ENCODE data around the gene UBC.
A peak's percentile ranks its signal among the peaks of the same experiment; 100 is the strongest.
"Not testable (repeated sequence)": the region's sequence is repeated elsewhere in the genome, so short reads cannot be mapped to it uniquely, and the experiment has no call there.

UBC gene

DNA sequence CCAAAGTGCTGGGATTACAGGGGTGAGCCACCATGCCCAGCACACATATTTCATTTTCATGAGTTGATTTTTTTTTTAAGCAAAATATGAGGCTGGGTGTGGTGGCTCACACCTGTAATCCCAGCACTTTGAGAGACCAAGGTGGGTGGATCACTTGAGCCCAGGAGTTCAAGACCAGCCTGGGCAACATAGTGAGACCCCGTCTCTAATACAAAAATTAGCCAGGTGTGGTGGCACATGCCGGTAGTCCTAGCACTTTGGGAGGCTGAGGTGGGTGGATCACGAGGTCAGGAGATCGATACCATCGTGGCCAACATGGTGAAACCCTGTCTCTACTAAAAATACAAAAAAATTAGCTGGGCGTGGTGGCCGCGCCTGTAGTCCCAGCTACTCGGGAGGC, 17.1 kb upstream of the UBC start:
- not testable (repeated sequence) for DNase-seq (ENCODE audit: low read depth)

DNA sequence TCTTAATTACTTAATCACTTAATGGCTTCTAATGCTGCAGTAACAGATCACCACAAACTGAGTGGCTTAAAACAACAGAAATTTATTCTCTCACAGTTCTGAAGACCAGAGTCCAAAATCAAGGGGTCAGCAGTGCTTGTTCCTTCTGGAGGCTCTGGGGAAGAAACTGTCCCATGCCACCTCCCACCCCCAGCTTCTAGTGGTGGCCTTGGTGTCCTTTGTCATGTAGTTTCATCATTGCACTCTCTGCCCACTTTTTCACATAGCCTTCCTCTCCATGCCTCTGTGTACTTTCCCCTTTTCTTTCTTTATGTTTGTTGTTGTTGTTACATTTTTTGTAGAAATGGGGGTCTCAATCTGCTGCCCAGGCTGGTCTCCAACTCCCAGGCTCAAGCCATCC, 16.1 kb upstream of the UBC start:
- DNase-seq (ENCODE audit: low read depth), result no peak

DNA sequence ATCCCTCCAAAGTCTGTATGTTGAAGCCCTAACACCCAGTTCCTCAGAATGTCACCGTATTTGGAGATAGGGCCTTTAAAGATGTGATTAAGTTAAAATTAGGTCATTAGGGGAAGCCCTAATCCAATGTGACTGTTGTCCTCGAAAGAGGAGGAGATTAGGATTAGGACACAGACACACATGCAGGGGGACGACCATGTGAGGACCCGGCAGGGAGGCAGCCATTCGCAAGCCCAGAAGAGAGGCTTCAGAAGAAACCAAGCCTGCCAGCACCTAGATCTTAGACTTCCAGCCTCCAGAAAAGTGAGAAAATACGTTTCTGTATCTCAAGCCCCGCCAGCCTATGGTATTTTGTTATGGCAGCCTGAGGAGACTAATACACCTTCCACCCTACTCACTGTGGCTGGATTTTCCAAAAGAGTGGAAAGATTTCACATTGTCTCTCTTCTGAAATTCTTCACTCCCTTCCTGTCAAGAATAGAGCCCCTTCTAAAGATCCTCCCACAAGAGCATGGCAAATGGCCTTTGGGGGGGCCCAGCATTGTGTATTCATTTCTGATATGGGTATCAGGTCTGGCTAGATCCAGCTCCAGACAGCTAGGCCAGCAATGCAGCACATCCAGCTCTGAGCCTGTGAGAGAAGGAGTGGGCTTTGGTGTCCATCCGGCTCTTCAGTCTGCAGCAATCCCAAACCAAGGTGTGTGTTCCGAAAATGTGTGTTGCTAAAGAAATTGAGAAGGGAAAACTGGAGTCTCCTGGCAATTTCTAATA, 15.4 kb upstream of the UBC start:
- no peak for DNase-seq (ENCODE audit: low read depth)

DNA sequence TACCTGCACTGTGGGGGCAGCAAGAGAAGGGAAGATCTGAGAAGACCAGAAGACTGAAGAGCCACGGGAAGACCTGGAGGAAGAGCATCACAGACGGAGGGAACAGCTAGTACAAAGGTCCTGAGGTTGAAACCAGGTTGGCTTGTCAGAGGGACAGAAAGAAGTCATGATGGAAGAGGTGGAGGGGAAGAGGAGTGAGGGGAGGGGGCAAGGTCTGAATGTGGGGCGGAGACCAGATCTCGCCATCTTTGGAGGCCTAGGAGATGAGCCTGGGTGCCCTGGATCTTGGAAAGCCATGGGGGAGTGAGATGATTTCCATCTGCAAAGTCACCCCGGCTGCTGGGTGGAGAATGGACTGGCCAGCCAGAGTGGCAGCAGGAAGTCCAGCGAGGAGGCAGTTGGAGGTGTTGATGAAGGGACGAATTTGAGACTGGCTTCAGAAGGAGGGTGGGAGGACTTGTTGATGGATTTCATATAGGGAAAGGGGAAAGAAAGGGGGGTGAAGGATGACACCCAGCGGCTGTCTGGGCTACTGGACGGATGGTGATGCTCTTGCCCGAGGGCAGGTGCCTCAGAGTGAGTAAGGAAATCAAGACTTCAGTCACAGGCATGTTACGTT, 14.6 kb upstream of the UBC start:
- no peak for DNase-seq (ENCODE audit: low read depth)

DNA sequence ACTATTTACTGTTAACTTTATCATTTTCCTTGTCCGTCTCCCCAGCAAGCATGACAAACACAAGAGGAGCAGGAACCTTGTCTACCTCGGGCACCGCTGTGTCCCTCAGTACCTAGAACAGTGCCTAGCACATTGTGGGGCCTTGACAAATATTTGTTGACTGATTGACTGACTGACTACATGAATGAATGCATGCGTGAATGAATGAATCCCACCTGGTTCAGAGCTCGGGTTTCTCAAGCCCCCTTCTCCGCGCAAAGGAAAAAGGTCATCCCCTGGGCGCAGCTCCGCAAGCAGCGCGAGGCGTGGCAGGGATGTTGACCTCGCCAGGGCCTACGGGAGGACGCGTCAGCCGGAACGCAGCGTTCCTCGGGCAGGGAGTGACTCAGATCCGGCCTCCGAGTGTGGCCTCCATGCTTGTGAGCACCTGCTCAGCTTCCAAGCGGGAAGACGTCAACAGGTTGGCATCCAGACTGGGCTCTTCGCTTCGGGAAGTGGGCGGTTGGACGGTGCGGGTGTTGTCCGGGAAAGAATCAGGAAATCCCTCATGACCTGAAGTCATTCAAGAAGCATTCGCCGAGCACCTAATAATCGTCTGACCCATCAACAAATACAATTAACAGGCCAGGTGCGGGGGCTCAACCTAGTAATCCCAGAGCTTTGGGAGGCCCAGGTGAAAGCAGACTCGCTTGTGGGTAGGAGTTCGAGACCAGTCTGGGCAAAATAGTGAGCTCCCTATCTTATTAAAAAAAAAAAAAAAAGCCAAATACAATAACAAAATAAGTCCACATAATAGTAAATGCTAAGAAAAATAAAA, 13.9 kb upstream of the UBC start:
- no peak for DNase-seq (ENCODE audit: low read depth)

DNA sequence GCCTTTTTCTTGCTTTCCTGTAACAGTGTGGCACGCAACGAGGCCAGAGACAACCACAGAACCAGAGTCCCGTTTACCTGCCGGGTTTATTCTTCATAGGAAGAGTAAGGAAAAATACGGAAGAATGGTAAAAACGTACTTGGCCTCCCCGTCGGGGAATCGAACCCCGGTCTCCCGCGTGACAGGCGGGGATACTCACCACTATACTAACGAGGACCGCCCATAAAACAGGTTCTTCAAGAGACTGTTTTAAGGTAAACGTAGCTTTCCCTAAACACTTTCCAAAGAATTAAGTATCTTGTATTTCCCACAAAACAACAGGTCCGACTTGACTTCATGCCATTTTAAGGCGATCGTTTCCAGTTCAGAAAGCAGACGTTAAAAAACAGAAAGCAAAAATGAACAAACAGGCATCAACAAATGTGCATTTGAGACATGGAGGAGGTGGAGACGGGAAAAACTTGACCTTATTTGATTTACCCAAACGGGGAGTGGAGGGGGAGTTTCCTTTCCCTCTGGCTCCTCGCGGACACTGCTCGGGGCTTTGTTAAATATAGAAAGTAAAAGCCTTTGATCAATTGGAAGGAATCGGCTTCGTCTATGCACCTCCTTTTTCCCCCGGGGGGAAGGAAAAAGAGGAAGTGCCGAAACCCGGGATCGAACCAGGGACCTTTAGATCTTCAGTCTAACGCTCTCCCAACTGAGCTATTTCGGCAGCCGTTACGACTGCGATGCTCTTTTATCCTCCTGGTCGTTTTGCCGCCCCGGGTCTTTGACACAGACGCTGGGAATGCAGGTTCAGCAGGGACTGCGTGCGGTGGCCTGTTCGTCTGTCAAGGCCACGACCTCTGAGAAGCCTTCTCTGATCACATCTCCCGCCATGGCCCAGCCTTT, 13.0 kb upstream of the UBC start:
- DNase-seq (ENCODE audit: low read depth), result peak; percentile 82

DNA sequence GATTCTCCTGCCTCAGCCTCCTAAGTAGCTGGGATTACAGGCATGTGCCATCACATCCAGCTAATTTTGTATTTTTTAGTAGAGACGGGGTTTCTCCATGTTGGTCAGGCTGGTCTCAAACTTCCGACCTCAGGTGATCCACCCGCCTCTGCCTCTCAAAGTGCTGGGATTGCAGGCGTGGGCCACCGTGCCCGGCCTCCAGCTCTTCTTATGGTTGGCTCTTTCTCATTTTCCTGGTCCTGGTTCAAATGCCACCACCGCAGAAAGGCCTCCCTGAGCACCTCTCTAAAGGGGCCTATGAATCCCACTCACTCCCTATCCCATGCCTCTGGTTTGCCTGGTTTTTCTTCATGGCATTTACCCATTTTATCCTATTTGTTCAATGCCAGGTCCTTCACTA, 11.3 kb upstream of the UBC start:
- not testable (repeated sequence) for DNase-seq (ENCODE audit: low read depth)

DNA sequence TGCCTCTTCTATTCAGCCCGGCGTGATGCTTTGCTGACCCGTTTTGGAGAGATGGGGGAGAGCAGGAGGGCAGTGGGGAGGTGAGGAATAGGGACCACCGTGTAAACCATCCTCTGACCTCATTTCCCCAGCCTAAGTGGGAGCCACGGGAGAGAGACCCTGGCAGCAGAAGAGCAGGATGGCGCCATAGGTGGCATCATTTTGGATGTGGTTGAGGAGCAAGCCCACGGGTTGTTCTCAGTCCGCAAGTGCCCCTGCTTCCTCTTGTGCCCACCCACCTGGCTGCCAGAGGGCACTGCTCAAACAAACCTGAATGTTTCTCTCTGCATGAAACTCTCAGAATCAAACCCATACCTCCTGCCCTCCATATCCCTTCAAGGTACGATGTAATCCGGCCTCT, 10.7 kb upstream of the UBC start:
- DNase-seq (ENCODE audit: low read depth), result no peak

DNA sequence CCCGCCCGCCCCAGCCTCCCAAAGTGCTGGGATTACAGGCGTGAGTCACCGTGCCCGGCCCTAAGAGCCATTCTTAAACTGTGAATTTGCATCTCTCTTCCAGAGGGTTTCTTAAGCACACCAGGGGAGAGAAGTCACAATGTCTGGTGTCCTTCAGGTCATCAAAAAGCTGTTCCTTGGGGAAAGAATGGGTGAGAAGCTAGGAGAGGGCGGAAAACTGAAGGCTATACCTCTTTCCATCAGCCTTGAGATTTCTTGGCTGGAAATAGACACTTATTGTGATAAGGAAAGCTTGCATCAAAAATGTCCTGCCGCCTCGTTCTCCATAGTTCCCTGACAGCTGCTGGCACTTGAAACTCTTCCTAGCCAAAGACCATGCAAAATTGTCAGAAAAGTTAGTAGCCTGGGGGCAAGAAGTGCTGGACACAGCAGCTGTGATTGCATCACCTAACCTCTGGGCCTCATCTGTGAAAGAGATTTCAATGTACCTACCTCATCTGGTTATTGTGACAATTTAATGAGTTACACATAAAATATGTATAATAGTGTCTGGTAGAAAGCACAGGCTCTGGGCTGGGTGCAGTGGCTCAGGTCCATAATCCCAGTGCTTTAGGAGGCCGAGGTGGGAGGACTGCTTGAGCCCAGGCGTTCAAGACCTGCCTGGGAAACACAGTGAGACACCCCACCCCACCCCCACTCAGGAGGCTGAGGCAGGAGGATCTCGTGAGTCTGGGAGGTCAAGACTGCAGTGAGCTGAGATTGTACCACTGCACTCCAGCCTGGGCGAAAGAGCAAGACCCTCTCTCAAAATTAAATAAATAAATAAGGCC, 9.7 kb upstream of the UBC start:
- no peak for DNase-seq (ENCODE audit: low read depth)

DNA sequence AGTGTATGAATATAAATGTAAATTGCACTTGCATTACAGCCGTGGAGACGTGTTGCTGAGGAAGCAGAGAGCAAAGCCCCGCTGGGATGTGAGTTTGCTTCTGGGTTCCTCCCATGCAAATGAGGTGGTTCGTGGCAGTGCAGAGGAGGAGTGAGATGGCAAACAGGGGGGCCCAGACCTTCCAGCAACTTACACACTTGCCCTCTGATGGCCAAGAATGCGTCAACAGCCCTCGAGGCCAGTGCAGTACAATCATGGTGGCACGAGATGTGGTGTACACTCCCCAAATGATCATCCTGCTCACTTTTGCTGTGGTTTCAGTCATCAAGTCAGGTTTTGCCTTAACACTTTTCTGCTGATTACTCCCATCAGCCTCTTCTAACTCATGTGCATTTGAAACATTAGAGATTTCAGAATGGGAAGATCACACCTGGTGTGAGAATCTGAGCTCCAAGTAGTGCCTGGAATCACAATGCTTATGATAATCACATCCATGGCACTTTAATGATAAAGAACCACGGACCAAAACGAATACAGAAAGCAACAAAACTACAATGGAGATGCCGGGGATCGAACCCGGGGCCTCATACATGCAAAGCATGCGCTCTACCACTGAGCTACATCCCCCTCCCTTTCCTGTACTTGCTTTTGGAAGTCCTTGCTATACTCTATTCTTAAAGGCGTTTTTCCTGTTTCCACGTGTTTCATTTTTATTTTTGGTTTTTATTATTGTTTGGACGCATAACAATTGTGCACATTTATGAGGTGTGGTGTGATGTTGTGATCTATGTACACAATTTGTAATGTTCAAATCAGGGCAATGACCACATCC, 7.0 kb upstream of the UBC start:
- peak; percentile 74 for DNase-seq (ENCODE audit: low read depth)

DNA sequence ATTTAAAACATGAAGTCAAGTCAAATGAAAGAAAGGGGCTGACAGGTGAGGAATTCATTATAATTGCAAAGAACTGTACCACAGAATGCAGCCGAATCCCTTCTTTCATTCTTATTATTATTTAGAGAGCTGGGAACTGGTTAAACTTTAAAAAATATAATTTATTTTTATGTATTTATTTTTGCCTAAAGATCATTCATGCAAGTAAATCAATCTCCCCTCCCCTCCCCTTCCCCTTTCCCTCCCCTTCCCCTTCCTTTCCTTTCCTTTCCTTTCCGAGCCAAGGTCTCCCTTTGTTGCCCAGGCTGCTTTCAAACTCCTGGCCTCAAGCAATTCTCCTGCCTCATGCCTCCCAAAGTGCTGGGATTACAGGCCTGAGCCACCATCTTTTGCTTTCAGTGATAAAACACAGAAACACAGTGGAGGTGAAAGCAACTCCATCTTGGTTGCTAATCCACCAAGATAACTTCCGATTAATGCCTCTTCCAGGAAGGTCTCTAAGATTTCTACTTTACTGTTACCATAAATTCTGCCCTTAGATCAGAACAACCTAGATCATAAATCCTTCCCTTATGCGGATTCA, 6.0 kb upstream of the UBC start:
- DNase-seq (ENCODE audit: low read depth), result no peak

DNA sequence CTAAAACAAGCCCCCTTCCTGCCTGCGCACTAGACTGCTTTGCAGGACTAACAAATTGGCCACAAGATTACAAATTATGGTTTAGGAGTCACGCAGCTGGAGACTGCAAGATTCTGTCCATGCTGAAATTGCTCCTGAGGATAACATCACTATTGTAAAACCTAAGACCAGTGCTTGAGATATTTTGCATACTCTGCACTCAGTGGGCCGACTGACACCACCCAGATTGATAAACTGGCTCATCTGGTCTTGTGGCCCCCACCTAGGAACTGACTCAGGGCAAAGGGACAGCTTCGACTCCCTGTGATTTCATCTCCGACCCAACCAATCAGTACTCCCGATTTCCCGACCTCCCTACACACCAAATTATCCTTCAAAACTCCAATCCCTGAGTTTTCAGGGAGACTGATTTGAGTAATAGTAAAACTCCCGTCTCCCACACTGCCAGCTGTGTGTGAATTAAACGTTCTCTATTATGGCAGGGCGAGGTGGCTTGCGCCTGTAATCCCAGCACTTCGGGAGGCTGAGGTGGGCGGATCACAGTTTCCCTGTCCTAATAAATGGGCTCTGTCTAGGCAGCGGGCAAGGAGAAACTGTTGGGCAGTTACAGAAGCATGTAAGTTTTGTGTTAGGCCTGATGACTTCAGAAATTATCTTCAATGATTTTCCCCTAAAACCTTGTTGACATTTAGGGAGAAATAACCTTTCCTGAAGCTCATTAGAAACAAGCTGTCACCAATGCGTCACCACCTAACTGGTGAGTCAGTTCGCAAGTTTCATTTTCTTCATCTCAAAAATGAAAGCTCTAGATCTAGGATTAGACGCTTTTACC, 5.3 kb upstream of the UBC start:
- DNase-seq (ENCODE audit: low read depth), result no peak

DNA sequence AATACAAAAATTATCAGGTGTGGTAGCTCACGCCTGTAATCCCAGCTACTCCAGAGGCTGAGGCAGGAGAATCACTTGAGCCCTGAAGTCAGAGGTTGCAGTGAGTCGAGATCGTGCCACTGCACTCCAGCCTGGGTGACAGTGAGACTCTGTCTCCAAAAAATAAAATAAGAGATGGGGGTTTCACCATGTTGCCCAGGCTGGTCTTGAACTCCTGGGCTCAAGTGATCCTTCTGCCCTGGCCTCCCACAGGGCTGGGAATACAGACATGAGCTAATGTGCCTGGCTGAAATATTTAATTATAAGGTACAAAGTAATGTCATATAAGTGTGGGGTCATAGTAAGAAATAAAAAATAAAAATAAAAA, 4.2 kb upstream of the UBC start:
- not testable (repeated sequence) for DNase-seq (ENCODE audit: low read depth)

DNA sequence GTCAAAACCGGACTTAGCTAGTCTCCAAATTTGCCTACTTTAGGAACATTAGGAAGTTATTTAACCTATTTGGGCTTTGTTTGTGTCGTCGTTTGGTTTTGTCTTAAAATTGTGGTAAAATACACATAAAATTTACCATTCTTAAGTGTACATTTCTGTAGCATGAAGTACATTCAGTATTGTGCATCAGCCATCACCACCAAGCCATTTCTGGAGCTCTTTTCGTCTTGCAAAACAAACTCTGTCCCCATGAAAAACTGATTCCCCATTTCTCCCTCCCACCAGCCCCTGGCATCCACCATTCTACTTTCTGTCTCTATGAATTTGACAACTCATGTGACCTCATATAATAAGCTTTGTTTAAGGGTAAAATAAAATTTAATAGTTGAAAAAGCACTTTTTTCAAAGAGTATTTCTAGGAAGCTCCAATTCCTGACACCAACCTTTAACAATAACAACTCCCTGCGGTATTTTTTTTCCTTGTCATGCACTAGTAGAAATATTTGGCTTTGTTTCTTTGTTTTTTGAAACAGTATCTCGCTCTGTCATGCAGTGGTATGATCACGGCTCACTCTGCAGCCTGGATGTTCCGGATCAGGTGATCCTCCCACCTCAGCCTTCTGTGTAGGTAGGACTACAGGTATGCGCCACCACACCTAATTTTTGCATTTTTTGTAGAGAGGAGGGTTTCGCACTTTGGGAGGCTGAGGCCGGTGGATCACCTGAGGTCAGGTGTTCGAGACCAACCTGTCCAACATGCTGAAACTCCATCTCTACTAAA, 3.6 kb upstream of the UBC start:
- no peak for DNase-seq (ENCODE audit: low read depth)

DNA sequence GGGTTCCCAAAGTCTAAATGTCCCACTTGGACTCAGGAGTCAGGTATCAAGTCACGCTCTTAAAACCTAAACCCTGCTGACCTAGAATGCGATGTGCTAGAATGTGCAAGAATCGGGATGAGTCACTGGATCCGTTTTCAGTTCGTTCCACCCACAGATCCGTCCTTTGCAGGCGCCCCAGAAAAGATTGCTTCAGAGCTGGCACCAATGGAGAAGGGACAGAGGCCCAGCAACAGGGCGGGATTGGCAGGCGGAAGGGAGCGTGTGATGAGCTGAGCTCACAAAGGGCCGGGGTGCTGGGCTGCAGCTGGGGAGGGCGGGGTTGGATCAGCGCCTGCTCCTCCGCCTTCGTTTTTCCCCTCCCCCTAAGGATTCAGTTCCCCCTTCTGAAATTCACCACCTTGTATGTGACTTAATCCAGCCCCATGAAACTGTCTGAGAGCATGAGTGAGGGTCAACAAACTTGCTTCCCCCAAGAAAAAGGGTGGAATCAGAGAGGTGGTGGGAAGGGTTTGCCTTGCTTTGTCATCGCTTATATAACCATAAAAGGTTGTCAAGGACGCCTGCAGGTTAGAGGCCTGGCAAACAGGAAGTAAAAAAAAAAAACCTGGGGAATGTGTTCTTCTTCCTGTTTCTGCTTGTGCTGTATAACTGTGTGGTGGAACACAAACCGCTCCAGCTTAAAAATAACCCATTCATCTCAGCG, 2.8 kb upstream of the UBC start:
- peak; percentile 93 for DNase-seq (ENCODE audit: low read depth)

DNA sequence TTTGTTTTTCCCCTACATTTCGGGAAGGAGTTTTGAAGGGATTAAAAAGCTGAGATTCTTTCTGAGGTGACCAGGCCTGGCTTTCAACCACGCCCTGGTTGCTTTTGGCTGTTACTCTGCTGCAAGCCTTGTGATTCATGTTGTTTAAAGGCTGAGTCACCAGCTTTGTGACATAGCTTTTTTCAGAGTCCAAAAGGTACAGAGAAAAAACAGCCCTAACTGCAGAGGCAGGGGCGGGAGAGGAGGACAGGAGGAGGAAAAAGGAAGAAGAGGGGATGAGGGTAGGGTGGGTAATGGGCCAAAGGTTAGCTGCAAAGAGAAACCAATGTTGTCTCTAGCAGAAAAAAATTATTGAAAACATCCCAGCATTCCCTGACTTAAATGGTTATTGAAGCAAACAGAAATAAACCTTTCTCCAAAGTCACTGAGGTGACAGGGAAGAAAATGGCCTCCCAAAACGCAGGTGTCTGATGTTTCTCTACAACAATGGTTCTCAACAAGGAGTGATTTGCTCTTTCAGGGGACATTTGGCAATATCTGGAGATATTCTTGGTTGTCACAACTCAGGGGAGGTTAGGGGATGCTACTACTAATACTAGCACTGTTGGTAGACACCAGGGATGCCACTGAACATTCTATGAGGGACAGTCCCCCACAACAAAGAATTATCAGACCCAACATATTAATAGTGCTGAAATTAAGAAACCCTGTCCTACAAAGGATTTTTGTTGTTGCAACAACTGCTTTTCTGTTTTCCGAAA, 2.1 kb upstream of the UBC start:
- DNase-seq (ENCODE audit: low read depth), result no peak

Measured in CMK (cell line).